Osteocyte (in vitro differentiated cells): ENCODE results near the gene BCL2. TPM values are rescaled to one million over a fixed set of nuclear protein-coding genes. Genes with fewer than 3 reads are reported as not detected.

Experiments
- DNase-seq: peaks from one replicate; pipeline ENCODE4 v3.0.0; 2021; ENCODE audit warnings: mixed read lengths; ENCODE audit not compliant: unreplicated experiment; ENCODE audit errors: extremely low spot score
- H3K27ac Mint-ChIP-seq: one replicate; pipeline ENCODE4 v1.8.0; 2021; ENCODE audit warnings: mild to moderate bottlenecking, mixed read lengths; ENCODE audit not compliant: unreplicated experiment
- H3K27me3 Mint-ChIP-seq: one replicate; pipeline ENCODE4 v1.8.0; 2021; ENCODE audit warnings: mixed read lengths; ENCODE audit not compliant: unreplicated experiment
- H3K36me3 Mint-ChIP-seq: one replicate; pipeline ENCODE4 v1.8.0; 2021; ENCODE audit warnings: mixed read lengths; ENCODE audit not compliant: unreplicated experiment
- H3K4me1 Mint-ChIP-seq: one replicate; pipeline ENCODE4 v1.8.0; 2021; ENCODE audit warnings: mixed read lengths; ENCODE audit not compliant: unreplicated experiment
- H3K4me3 Mint-ChIP-seq: one replicate; pipeline ENCODE4 v1.8.0; 2021; ENCODE audit warnings: mild to moderate bottlenecking, moderate library complexity, mixed read lengths; ENCODE audit not compliant: unreplicated experiment
- H3K9me3 Mint-ChIP-seq: one replicate; pipeline ENCODE4 v1.8.0; 2021; ENCODE audit warnings: mixed read lengths; ENCODE audit not compliant: unreplicated experiment
- long read RNA-seq: library from polyadenylated mRNA; unstranded; transcript quantifications from one replicate; pipeline ENCODE4 v2.0.0, GENCODE V29; 2021
- total RNA-seq: library from RNA; stranded (reverse); gene quantifications from 2 replicates; pipeline ENCODE4 v1.2.1, GENCODE V29; 2021
- TF ChIP-seq, protein P1 (sequence below): fragments of 200-600 bp; sonication (generic); IDR thresholded peaks from 2 replicates; pipeline ENCODE4 v1.5.0; 2021; ENCODE audit warnings: antibody characterized with exemption, mild to moderate bottlenecking, moderate library complexity

BCL2 gene
- total RNA-seq, result 2.5 and 3.2 TPM in 2 replicates
- long read RNA-seq, partial matches to known transcripts, result 0 of 1 reads
- long read RNA-seq, other reads (novel, unspliced or antisense), result 1 of 1 reads

DNA sequence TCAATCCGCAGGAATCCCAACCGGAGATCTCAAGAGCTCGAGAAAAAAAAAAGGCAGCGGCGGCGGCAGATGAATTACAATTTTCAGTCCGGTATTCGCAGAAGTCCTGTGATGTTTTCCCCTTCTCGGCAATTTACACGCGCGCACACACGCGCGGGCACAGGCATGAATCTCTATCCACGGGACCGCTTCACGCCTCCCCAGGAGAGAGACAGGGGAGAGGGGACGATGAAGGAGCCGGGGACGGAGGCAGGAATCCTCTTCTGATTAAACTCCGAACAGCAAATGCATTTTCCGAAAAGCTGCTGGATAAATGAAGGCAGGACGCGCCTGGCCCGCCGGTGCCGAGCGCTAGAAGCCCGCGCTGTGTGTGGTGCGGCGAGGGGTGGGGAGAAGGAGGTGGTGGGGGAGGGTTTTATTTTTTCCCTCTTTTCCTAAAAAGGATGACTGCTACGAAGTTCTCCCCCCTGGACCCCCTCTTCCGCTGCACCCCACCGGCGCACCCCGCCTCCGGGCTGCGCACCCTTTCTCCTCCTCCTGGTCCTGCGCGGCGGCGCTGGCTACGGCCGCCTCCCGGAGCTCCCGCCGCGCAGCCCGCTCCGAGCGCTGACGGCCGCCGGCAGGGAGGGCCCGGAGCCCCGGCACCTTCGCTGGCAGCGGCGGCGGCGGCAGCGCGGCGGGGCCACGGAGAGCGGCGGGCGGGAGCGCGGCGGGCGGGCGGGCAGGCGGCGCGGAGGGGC lies at the start of gene BCL2:
Gene BCL2 (minus strand): TSS at position 387 of the 740 bp plus-strand sequence.
- TF ChIP-seq, protein P1, sequence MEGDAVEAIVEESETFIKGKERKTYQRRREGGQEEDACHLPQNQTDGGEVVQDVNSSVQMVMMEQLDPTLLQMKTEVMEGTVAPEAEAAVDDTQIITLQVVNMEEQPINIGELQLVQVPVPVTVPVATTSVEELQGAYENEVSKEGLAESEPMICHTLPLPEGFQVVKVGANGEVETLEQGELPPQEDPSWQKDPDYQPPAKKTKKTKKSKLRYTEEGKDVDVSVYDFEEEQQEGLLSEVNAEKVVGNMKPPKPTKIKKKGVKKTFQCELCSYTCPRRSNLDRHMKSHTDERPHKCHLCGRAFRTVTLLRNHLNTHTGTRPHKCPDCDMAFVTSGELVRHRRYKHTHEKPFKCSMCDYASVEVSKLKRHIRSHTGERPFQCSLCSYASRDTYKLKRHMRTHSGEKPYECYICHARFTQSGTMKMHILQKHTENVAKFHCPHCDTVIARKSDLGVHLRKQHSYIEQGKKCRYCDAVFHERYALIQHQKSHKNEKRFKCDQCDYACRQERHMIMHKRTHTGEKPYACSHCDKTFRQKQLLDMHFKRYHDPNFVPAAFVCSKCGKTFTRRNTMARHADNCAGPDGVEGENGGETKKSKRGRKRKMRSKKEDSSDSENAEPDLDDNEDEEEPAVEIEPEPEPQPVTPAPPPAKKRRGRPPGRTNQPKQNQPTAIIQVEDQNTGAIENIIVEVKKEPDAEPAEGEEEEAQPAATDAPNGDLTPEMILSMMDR, result no peak
- H3K9me3 Mint-ChIP-seq, result no peaks in the 10 kb centered on the region
- no peaks in the 10 kb centered on the region for H3K36me3 Mint-ChIP-seq
- H3K4me1 Mint-ChIP-seq, result peaks cover 28% of the 10 kb centered on the region
- H3K4me3 Mint-ChIP-seq, result peak within 1 kb of the TSS; percentile 96
- peak within 1 kb of the TSS; percentile 67 for H3K27ac Mint-ChIP-seq
- H3K27me3 Mint-ChIP-seq, result peaks cover 2% of the 10 kb centered on the region
- no peak for DNase-seq

DNA sequence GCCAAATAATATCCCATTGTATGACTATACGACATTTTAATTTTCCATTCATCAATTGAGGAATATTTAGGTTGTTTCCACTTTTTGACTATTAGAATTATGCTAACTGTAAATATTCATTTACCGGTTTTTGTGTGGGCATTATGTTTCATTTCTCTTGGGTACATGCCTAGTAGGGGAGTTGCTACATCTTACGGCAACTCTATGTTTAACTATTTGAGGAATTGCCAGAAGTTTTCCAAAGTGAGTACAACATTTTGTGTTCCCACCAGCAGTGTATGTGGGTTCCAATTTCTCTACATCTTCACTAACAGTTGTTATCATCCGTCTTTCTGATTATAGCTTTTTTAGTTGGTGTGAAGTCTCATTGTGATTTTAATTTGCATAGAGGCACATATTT lies 49.0 kb upstream of the BCL2 start:
- peak overlapping the region; percentile 85 for H3K4me3 Mint-ChIP-seq
- H3K36me3 Mint-ChIP-seq, result peaks cover 4% of the 10 kb centered on the region
- peak overlapping the region; percentile 75 for H3K27ac Mint-ChIP-seq
- no peak for DNase-seq
- peaks cover 30% of the 10 kb centered on the region for H3K4me1 Mint-ChIP-seq
- TF ChIP-seq, protein P1, result no peak
- H3K9me3 Mint-ChIP-seq, result no peaks in the 10 kb centered on the region
- H3K27me3 Mint-ChIP-seq, result no peaks in the 10 kb centered on the region

DNA sequence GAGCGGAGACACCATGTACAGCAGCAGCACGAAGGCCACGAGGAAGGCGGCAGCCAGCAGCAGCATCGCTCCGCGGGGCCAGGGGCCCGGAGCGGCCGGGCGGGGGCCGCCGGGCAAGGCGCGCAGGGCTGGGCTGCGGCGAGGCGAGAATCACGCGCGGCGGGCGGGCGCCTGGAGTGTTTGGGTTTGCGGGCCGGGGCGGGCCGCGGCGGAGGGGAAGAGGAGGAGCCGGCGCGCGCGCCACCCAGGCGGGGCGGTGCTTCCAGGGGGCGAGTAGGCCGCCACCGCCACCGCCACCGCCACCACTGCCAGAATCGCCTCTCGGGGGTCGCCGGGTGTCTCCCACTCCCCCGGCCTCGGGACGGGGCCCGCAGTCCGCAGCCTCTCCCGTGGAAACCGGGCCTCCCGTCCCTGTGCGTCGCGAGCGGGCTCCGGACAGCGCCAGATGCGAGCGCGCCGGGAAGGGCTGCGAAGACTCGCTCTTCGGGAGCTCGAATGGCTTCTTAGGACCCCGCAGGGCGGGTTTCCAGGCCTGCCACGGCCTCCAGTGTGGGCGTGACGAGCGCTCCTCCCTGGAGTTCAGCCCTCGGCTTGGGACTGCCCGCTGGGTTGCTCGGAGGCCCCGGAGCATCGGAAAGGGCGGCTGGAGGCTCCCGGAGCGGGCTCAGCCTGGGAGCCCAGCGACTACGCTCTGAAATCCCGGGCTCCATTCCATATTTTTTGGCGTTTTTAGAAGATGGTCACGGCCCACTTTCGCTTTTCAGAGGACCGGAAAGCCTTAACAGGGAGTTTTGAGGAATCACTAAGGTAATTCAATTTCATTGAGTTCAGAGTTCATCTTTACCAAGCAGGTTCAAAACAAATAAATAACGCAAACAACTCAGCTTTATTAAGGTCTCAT lies 47.7 kb upstream of the BCL2 start, which contains the start of gene KDSR:
Gene KDSR (minus strand): TSS at position 154 of the 901 bp plus-strand sequence. CDS start 88 bp downstream, at position 66.
- peaks cover 10% of the 10 kb centered on the region for H3K36me3 Mint-ChIP-seq
- peak within 1 kb of the TSS; percentile 87 for H3K27ac Mint-ChIP-seq
- H3K27me3 Mint-ChIP-seq, result no peaks in the 10 kb centered on the region
- TF ChIP-seq, protein P1, result no peak
- H3K9me3 Mint-ChIP-seq, result no peaks in the 10 kb centered on the region
- H3K4me1 Mint-ChIP-seq, result peaks cover 30% of the 10 kb centered on the region
- H3K4me3 Mint-ChIP-seq, result peak within 1 kb of the TSS; percentile 96
- DNase-seq, result peak; percentile 99

DNA sequence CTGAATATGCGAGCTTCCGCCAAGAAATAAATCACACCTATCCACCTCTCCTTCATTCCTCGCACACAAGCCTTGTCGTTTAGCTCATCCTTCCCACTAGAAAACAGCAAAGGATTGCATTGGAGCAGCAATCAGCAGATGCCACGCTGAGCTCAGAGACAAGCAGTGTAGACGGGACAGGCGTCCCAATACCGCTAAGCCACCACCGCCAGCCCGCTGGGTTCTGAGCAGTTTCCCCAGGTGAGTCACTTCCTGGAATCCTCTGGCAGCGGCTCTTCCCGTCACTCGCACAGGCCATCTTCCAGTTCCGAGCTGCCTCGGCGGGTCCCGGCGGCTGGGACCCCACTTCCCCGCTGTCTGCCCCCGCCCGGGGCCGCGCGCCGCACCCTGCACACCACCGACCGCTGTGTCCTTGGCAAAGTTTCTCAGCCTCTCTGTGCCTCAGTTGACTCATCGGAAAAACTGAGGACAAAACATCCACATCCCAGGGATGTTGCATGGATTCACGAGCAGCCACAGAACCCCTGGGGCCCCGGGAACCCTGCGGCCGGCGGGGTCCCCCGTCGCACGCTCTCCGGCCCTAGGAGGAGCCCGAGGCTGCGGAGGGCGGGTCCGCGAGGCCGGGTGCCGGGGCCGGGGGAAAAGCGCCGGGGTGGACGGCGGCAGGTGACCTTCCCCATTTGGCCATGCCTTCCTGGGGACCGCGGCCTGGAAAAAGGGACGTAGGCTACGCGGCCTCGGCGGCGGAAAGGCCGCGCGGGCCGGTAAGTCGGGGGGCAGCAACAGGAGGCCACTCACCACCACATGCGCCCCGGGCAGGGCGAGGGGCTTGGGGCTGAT lies 46.9 kb upstream of the BCL2 start:
- DNase-seq, result no peak
- Mint-ChIP-seq H3K4me1 (peaks cover 30% of the 10 kb centered on the region), H3K9me3 (no peaks in the 10 kb centered on the region), H3K4me3 (peak overlapping the region; percentile 96), H3K27me3 (no peaks in the 10 kb centered on the region), H3K27ac (peak overlapping the region; percentile 79), H3K36me3 (peaks cover 15% of the 10 kb centered on the region)
- TF ChIP-seq, protein P1, result no peak
